HepG2 (cell line): Measurements from ENCODE around the gene COL2A1. TPM values are rescaled to one million over a fixed set of nuclear protein-coding genes. Genes with fewer than 3 reads are reported as not detected.

Experiments
- KDM5A ChIP-seq: fragments of 200-600 bp; sonication (generic); IDR thresholded peaks from 2 replicates; pipeline ENCODE4 v1.7.0; 2018; ENCODE audit warnings: antibody characterized with exemption, mild to moderate bottlenecking, low read length, borderline replicate concordance
- NFE2 ChIP-seq: sonication (generic); formaldehyde crosslinking; IDR thresholded peaks from 2 replicates; pipeline ENCODE4 v1.4.0; 2020; ENCODE audit warnings: missing genetic modification reagents
- ZC3H13 ChIP-seq: sonication (generic); formaldehyde crosslinking; IDR thresholded peaks from 2 replicates; pipeline ENCODE4 v1.8.1; 2023; ENCODE audit warnings: mild to moderate bottlenecking, missing genetic modification reagents, moderate library complexity
- ZNF674 ChIP-seq: sonication (generic); formaldehyde crosslinking; IDR thresholded peaks from 2 replicates; pipeline ENCODE4 v1.5.0; 2020; ENCODE audit warnings: low read depth, mild to moderate bottlenecking, missing genetic modification reagents
- ZSCAN29 ChIP-seq: sonication (generic); formaldehyde crosslinking; conservative IDR thresholded peaks from 2 replicates; pipeline ENCODE4 v1.4.0; 2020; ENCODE audit warnings: mild to moderate bottlenecking, missing genetic modification reagents
- polyA plus RNA-seq, 8 experiments: library from polyadenylated mRNA; depleted of rRNA in 3 of 8; stranded (reverse) in 7 of 8; unstranded in 1 of 8; fragments of >200 nt; fragmentation: Illumina TruSeq in 4 of 8; extraction: Trizol in 4 of 8; gene quantifications; 2 replicates each; pipeline versions ENCODE4 v1.2.1 to v1.2.3, GENCODE V29; 2011 to 2016; ENCODE audit warnings: low read depth in 4 of 8, missing spikeins in 1 of 8, mixed read lengths in 1 of 8; ENCODE audit not compliant: insufficient read depth in 1 of 8
- total RNA-seq, 5 experiments: library from RNA; depleted of rRNA; stranded (reverse); fragments of >200 nt; fragmentation: Illumina TruSeq; extraction: Trizol; gene quantifications; 2 replicates each; pipeline ENCODE4 v1.2.3, GENCODE V29; 2016; ENCODE audit warnings: low read depth in 1 of 5
- TF ChIP-seq, protein P1 (sequence below): sonication (generic); formaldehyde crosslinking; IDR thresholded peaks from 2 replicates; pipeline ENCODE4 v1.4.0; 2020; ENCODE audit warnings: missing genetic modification reagents
- TF ChIP-seq, protein P2 (sequence below): sonication (generic); formaldehyde crosslinking; IDR thresholded peaks from 2 replicates; pipeline ENCODE4 v1.4.0; 2020; ENCODE audit warnings: missing genetic modification reagents; ENCODE audit errors: not compliant biosample characterization
- TF ChIP-seq, protein P3 (sequence below): sonication (generic); formaldehyde crosslinking; IDR thresholded peaks from 2 replicates; pipeline ENCODE4 v1.4.0; 2020; ENCODE audit warnings: missing genetic modification reagents, mild to moderate bottlenecking, borderline replicate concordance
- TF ChIP-seq, protein P4 (sequence below): sonication (generic); formaldehyde crosslinking; IDR thresholded peaks from 2 replicates; pipeline ENCODE4 v1.8.1; 2022; ENCODE audit warnings: mild to moderate bottlenecking, missing genetic modification reagents

The COL2A1 gene
- total and polyA plus RNA-seq, 2 of the 13 experiments (the other 11 are each of a cell fraction or from before 2014, with no cell fraction given), result 7.4 to 38.3 TPM

DNA sequence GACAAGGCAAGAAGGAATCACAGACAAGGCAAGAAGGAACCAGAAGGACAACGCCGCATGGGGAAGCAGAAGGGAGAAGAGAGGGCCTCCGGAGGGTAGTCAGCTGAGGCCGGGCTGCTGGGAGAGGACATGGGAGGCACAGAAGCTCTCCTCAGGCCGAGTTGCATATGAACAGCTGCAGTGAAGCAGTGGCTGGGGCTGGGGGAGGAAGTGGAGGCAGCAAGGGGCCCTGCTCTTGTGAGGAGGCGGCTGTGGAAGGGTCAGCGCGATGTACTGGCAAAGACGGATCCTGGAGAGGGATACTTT lies 62.8 kb downstream of the COL2A1 start (continued):
- no peak for TF ChIP-seq ZNF674
- TF ChIP-seq, protein P1, sequence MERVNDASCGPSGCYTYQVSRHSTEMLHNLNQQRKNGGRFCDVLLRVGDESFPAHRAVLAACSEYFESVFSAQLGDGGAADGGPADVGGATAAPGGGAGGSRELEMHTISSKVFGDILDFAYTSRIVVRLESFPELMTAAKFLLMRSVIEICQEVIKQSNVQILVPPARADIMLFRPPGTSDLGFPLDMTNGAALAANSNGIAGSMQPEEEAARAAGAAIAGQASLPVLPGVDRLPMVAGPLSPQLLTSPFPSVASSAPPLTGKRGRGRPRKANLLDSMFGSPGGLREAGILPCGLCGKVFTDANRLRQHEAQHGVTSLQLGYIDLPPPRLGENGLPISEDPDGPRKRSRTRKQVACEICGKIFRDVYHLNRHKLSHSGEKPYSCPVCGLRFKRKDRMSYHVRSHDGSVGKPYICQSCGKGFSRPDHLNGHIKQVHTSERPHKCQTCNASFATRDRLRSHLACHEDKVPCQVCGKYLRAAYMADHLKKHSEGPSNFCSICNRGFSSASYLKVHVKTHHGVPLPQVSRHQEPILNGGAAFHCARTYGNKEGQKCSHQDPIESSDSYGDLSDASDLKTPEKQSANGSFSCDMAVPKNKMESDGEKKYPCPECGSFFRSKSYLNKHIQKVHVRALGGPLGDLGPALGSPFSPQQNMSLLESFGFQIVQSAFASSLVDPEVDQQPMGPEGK (CRISPR knock-in tag), result no peak
- TF ChIP-seq, protein P2, sequence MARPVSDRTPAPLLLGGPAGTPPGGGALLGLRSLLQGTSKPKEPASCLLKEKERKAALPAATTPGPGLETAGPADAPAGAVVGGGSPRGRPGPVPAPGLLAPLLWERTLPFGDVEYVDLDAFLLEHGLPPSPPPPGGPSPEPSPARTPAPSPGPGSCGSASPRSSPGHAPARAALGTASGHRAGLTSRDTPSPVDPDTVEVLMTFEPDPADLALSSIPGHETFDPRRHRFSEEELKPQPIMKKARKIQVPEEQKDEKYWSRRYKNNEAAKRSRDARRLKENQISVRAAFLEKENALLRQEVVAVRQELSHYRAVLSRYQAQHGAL (CRISPR knock-in tag), result no peak
- no peak for TF ChIP-seq ZC3H13
- no peak for TF ChIP-seq NFE2 (CRISPR knock-in tag)
- TF ChIP-seq ZSCAN29, result no peak
- TF ChIP-seq, protein P3, sequence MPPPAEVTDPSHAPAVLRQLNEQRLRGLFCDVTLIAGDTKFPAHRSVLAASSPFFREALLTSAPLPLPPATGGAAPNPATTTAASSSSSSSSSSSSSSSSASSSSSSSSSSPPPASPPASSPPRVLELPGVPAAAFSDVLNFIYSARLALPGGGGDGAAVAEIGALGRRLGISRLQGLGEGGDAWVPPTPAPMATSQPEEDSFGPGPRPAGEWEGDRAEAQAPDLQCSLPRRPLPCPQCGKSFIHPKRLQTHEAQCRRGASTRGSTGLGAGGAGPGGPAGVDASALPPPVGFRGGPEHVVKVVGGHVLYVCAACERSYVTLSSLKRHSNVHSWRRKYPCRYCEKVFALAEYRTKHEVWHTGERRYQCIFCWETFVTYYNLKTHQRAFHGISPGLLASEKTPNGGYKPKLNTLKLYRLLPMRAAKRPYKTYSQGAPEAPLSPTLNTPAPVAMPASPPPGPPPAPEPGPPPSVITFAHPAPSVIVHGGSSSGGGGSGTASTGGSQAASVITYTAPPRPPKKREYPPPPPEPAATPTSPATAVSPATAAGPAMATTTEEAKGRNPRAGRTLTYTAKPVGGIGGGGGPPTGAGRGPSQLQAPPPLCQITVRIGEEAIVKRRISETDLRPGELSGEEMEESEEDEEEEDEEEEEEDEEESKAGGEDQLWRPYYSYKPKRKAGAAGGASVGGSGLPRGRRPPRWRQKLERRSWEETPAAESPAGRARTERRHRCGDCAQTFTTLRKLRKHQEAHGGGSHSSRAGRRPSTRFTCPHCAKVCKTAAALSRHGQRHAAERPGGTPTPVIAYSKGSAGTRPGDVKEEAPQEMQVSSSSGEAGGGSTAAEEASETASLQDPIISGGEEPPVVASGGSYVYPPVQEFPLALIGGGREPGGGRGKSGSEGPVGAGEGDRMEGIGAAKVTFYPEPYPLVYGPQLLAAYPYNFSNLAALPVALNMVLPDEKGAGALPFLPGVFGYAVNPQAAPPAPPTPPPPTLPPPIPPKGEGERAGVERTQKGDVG (CRISPR knock-in tag), result no peak
- TF ChIP-seq, protein P4, sequence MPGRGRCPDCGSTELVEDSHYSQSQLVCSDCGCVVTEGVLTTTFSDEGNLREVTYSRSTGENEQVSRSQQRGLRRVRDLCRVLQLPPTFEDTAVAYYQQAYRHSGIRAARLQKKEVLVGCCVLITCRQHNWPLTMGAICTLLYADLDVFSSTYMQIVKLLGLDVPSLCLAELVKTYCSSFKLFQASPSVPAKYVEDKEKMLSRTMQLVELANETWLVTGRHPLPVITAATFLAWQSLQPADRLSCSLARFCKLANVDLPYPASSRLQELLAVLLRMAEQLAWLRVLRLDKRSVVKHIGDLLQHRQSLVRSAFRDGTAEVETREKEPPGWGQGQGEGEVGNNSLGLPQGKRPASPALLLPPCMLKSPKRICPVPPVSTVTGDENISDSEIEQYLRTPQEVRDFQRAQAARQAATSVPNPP (CRISPR knock-in tag), result no peak
- TF ChIP-seq KDM5A, result no peak
